Measurements from ENCODE around the gene ZNRF2.

DNA sequence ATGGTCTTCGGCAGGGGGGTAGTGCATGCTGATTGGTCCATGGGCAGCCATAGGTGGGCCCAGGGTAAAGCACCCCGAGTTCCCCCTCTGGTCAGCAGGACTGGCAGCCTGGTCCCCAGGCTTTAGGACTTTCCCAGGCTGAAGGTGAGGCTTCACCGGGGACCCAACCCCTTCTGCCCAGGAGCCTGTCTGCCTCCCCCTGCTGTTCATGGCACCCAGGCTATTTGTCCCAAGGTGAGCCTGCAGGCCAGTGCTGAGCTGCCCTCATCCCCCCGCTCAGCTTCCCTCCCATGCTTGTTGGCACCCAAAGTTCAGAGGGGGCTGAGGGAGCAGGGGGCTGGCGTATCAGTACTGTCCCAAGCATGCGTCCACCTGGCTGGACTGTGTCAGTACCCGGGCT, 38.5 kb upstream of the ZNRF2 start:
- TF ChIP-seq, protein P1, sequence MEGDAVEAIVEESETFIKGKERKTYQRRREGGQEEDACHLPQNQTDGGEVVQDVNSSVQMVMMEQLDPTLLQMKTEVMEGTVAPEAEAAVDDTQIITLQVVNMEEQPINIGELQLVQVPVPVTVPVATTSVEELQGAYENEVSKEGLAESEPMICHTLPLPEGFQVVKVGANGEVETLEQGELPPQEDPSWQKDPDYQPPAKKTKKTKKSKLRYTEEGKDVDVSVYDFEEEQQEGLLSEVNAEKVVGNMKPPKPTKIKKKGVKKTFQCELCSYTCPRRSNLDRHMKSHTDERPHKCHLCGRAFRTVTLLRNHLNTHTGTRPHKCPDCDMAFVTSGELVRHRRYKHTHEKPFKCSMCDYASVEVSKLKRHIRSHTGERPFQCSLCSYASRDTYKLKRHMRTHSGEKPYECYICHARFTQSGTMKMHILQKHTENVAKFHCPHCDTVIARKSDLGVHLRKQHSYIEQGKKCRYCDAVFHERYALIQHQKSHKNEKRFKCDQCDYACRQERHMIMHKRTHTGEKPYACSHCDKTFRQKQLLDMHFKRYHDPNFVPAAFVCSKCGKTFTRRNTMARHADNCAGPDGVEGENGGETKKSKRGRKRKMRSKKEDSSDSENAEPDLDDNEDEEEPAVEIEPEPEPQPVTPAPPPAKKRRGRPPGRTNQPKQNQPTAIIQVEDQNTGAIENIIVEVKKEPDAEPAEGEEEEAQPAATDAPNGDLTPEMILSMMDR (IDR thresholded peaks at IDR 0.05): no peak
- TF ChIP-seq POLR2A (IDR thresholded peaks at IDR 0.05): no peak

Measured in tibial nerve (tissue), 3 donors.